IPS-NIHi7 (cell line): ENCODE results near the gene CRYAA.
"Not testable (repeated sequence)": the region's sequence is repeated elsewhere in the genome, so short reads cannot be mapped to it uniquely, and the experiment has no call there.

Source experiments
- DNase-seq: peaks from one replicate; pipeline ENCODE4 v3.0.0; 2012; ENCODE audit warnings: mixed read lengths; ENCODE audit errors: extremely low spot score

Gene CRYAA

GRCh38 chr21:43177043-43177906 is 8.5 kb downstream of the CRYAA start:
- not testable (repeated sequence) for DNase-seq

- DNase-seq, result not testable (repeated sequence)
These were observed 9.5 kb downstream of the CRYAA start for GRCh38 chr21:43178175-43178826.

GRCh38 chr21:43181033-43181432 is 12.2 kb downstream of the CRYAA start:
- DNase-seq, result not testable (repeated sequence)

GRCh38 chr21:43187268-43187667 is 18.5 kb downstream of the CRYAA start:
- DNase-seq, result not testable (repeated sequence)

- no peak for DNase-seq
These were observed 18.9 kb downstream of the CRYAA start for GRCh38 chr21:43187715-43188114.

- DNase-seq, result no peak
These were observed 19.4 kb downstream of the CRYAA start for GRCh38 chr21:43188181-43188580.

GRCh38 chr21:43188592-43189210 is 19.9 kb downstream of the CRYAA start:
- DNase-seq, result no peak

GRCh38 chr21:43189936-43190335 is 21.1 kb downstream of the CRYAA start:
- DNase-seq, result no peak

GRCh38 chr21:43190544-43190943 is 21.7 kb downstream of the CRYAA start:
- no peak for DNase-seq

GRCh38 chr21:43190951-43191350 is 22.1 kb downstream of the CRYAA start:
- DNase-seq, result no peak

- no peak for DNase-seq
These were observed 22.7 kb downstream of the CRYAA start for GRCh38 chr21:43191521-43191920.

GRCh38 chr21:43191971-43192370 is 23.2 kb downstream of the CRYAA start:
- DNase-seq, result no peak

GRCh38 chr21:43192501-43193081 is 23.8 kb downstream of the CRYAA start:
- DNase-seq, result no peak

- DNase-seq, result no peak
These were observed 24.4 kb downstream of the CRYAA start for GRCh38 chr21:43193088-43193650.

- no peak for DNase-seq
These were observed 25.0 kb downstream of the CRYAA start for GRCh38 chr21:43193651-43194302.

GRCh38 chr21:43194303-43195120 is 25.7 kb downstream of the CRYAA start:
- no peak for DNase-seq

GRCh38 chr21:43195121-43196021 is 26.6 kb downstream of the CRYAA start:
- no peak for DNase-seq

GRCh38 chr21:43196826-43197225 is 28.0 kb downstream of the CRYAA start:
- DNase-seq, result no peak

GRCh38 chr21:43198376-43198775 is 29.6 kb downstream of the CRYAA start:
- DNase-seq, result no peak
